ENCODE data around the gene ATF4.

DNA sequence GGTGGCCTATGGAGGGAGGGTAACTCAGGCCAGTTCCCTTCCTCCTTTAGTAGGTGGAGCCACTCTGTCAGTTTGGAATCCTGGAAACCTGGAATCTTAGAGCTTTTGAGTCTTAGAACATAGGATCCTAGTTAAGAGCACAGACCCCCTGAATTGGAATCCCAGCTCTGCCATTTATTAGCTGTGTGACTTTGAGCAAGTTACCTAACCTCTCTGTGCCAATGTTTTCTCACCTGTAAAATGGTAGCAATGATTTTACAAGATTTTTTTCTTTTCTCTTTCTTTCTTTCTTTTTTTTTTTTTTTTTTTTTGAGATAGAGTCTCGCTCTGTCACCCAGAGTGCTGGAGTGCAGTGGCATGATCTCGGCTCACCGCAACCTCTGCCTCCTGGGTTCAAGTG is 33.1 kb downstream of the ATF4 start:
- TF ChIP-seq CTCF (conservative IDR thresholded peaks at IDR 0.05) (no peak), EZH2 (IDR thresholded peaks at IDR 0.05; ENCODE audit: low read depth) (no peak)

Data from PC-9 (cell line).